Ovary (tissue), 3 donors: Measurements from ENCODE around the gene CTPS2.

ENCODE experiments used
- CTCF ChIP-seq, 3 donors: fragments of 450-650 bp in 2 of 3; fragments of 200-600 bp in 1 of 3; IDR thresholded peaks; one replicate each; pipeline versions ENCODE4 v1.5.1 to v1.8.0; 2016 to 2022; ENCODE audit warnings: antibody characterized with exemption in 3 of 3, mild to moderate bottlenecking in 1 of 3
- EP300 ChIP-seq: sonication (generic); formaldehyde crosslinking; IDR thresholded peaks from one replicate; pipeline ENCODE4 v1.6.1; 2017; ENCODE audit warnings: antibody characterized with exemption
- POLR2A ChIP-seq: fragments of 450-650 bp; IDR thresholded peaks from one replicate; pipeline ENCODE4 v1.6.1; 2017; ENCODE audit warnings: antibody characterized with exemption, mild to moderate bottlenecking, moderate library complexity
- donor health status: DM: no; HTN: no; CAD: no.

DNA sequence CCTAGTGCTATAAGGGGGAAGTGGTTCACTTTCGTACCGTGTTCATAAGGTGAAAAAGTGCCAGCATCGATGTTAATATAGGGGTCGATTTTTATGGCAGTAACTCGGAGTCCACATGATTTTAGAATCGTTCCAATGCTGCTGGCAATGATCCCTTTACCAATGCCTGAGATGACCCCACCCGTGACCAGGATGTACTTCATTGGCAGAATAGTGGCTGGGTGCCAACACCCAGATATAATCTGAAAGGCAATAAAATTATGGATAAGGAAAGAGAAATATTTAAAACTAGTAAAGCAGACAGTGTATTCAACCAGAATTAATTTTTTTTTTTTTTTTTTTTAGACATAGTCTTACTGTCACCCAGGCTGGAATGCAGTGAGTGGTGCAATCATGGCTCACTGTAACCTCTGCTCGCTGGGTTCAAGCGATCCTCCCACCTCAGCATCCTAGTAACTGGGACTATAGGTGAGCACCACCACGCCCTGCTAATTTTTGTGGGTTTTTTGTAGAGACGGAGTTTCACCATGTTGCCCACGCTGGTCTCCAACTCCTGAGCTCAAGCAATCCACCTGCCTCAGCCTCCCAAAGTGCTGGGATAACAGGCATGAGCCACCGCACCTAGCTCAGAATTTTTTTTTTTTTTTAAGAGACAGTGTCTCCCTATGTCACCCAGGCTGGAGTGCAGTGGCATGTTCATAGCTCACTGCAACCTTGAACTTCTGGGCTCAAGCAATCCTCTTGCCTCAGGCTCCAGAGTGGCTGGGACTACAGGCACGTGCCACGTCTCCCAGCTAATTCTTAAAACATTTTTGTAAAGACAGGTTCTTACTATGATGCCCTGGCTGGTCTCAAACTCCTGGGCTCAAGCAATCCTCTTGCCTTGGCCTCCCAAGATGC is 9.5 kb downstream of the CTPS2 start:
- no peak for TF ChIP-seq POLR2A
- no peak for TF ChIP-seq CTCF (IDR thresholded peaks at IDR 0.05)
- no peak for TF ChIP-seq EP300
